GM11168 (cell line): ENCODE results near the gene PSMF1.

Experiments used
- in situ Hi-C: fragments of 300-500 bp; cut with MboI; formaldehyde crosslinking; loops from one replicate; pipeline ENCODE4 v1.12.0; 2022; ENCODE audit warnings: low sequenced_read_pairs; ENCODE audit not compliant: unreplicated experiment

The PSMF1 gene

GRCh38 chr20:1186367-1186991 is 68.1 kb downstream of the PSMF1 start:
- in situ Hi-C loops, result no loop called here

DNA sequence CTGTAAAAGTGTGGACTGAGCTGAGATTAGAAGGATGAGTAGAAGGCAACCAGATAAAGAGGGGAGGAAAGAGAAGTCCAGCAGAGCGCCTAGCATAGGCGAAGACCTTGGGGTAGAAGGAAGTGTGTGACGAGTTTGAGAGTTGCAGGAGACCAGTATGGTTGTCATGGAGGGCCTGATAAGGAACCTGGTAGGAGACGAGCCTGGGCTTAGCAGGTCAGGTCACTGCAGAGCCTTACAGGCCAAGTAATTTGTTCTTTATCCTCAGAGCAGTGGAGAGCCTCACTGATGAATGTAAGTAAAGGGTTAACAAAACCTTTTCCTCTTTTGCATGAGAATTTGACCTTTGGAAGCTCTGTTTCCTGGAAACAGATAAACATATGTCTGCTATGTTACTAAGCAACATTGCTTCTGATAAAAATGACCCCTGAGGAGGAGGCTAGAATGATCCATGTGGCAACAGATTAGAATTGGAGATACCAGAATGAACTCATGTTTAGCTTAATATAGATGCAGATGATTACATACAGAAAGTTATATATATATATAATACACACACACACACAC is 69.3 kb downstream of the PSMF1 start:
- in situ Hi-C loops, result no loop called here

- in situ Hi-C loops, result no loop called here
Observed at GRCh38 chr20:1188347-1188746, 69.9 kb downstream of the PSMF1 start.

GRCh38 chr20:1189827-1190226 is 71.4 kb downstream of the PSMF1 start:
- in situ Hi-C loops, result no loop called here

- in situ Hi-C loops, result no loop called here
Observed at GRCh38 chr20:1190847-1191246, 72.4 kb downstream of the PSMF1 start.

DNA sequence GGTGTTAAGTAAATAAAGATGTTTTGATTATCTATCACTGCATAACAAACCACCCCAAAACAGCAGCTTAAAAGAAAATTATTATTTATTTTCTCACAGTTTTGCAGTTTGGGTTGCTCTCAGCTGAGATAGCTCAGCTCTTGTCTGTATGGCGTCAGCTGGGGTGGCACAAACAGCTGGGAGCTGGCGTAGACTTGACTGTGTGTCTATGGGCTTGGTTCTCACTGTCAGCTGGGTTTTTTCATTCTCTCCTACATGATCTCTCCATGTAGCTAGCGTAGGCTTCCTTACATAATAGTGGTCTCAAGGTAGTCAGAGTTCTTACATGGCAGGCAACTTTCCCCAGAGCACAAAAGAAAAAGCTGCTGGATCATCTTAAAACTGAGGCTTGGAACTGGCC is 72.9 kb downstream of the PSMF1 start:
- in situ Hi-C loops, result no loop called here

GRCh38 chr20:1195226-1195625 is 76.8 kb downstream of the PSMF1 start:
- in situ Hi-C loops, result no loop called here

- in situ Hi-C loops, result no loop called here
Observed at GRCh38 chr20:1196634-1197033, 78.2 kb downstream of the PSMF1 start.

- in situ Hi-C loops, result no loop called here
Observed at GRCh38 chr20:1197801-1198200, 79.4 kb downstream of the PSMF1 start.

GRCh38 chr20:1198751-1199150 is 80.3 kb downstream of the PSMF1 start:
- in situ Hi-C loops, result no loop called here

- in situ Hi-C loops, result no loop called here
Observed at GRCh38 chr20:1199212-1199873, 80.9 kb downstream of the PSMF1 start.

- in situ Hi-C loops, result no loop called here
Observed at GRCh38 chr20:1199964-1200363, 81.6 kb downstream of the PSMF1 start.

- in situ Hi-C loops, result no loop called here
Observed at GRCh38 chr20:1202762-1203504, 84.5 kb downstream of the PSMF1 start, which contains the start of gene C20orf202. Gene C20orf202 (plus strand): TSS chr20:1203454. CDS start chr20:1203586, 132 bp downstream.

- in situ Hi-C loops, result no loop called here
Observed at GRCh38 chr20:1203630-1204029, 85.2 kb downstream of the PSMF1 start.

- in situ Hi-C loops, result no loop called here
Observed at GRCh38 chr20:1204113-1204512, 85.7 kb downstream of the PSMF1 start.

DNA sequence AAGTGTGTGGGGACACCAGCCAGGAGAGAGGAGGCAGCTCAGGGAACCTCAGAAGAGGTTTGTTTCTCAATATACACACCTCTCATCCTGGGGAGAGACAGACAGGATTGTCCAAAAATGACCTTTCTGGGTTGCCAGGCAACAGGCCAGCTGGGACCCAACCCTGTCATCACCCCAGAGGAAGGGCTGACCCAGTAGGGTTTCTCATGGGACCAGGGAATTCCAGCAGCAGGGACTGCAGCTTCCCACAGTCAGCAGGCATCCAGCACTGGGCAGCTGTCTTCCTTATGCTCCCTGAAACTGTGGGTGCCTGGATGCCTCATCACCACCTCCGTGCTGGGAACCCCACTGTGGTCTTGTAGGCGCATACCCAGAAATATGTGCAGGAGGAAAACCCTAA is 86.2 kb downstream of the PSMF1 start:
- in situ Hi-C loops, result no loop called here

DNA sequence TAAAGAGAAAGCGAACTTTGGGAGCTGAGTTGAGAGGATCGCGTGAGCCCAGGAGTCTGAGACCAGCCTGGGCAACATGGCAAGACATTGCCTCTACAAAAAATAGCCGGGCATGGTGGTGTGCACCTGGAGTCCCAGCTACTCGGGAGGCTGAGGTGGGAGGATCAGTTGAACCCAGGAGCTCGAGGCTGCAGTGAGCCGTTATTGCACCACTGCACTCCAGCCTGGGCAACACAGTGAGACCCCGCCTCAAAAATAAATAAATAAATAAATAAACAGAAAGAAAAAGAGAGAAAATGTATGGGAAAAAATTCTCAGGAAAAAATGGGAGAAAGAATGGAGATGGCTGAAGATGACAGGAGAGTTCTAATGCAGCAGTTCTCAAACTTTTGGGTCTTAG is 87.4 kb downstream of the PSMF1 start:
- in situ Hi-C loops, result no loop called here

DNA sequence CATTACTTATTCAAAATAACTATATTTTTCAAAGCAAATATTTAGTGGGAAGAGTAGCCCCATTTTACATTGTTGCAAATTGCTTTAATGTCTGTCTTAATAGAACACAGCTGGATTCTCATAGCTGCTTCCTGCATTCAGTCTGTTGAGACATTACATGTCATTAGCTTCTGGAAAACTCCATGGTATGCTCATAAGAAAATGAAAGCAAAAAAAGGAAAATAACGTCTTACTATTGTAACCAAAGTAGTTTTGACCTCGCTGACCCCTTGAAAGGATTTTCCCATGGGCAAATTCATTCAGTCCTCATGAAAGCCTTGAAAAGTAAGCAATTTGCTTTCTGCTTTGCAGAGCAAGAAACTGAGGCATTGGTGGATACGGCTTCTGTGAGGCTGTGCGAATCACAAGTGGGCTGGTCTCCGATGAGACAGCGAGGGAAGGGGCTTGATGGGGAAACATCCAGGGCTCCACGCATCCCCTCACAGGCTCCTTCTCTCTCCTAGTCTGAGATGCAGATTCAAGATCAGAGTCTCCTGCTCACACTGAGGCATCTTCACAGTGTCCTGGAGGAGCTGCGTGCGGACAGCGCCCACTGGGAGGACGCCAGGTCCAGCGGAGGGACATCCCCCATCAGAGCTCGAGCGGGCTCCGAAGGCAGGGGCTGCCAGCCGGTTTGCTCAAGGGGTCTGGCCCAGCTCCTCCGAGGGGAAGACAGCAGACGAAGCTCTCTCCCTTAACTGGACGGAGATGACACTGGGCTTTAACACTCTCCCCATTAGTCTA is 88.2 kb downstream of the PSMF1 start:
- in situ Hi-C loops, result no loop called here

- in situ Hi-C loops, result no loop called here
Observed at GRCh38 chr20:1207293-1207878, 89.0 kb downstream of the PSMF1 start.
